DND-41 (cell line): ENCODE measurements around the gene PLIN3.
"Not testable (repeated sequence)": the region's sequence is repeated elsewhere in the genome, so short reads cannot be mapped to it uniquely, and the experiment has no call there.

ENCODE experiments used
- ATAC-seq: fragments of 200-7000 bp; cut with Tn5 transposase; 3 replicates; pipeline ENCODE4 v1.9.1; 2021; ENCODE audit warnings: low read depth; ENCODE audit not compliant: insufficient read depth
- DNase-seq: peaks from one replicate; pipeline ENCODE4 v3.0.0-alpha.2; 2020
- H2AFZ ChIP-seq: 2 replicates; pipeline ENCODE4 v1.6.0; 2012; ENCODE audit warnings: low read depth, low read length
- H3K27ac ChIP-seq: 2 replicates; pipeline ENCODE4 v1.5.1; 2012; ENCODE audit warnings: low read length, inconsistent platforms
- H3K27me3 ChIP-seq: fragments of 200-600 bp; sonication (generic); 2 replicates; pipeline ENCODE4 v1.6.0; 2012; ENCODE audit warnings: low read length, mild to moderate bottlenecking, inconsistent platforms; ENCODE audit not compliant: insufficient read depth, poor library complexity
- H3K36me3 ChIP-seq: 2 replicates; pipeline ENCODE4 v1.5.1; 2012; ENCODE audit warnings: low read length, inconsistent platforms; ENCODE audit not compliant: insufficient read depth
- H3K4me1 ChIP-seq: 2 replicates; pipeline ENCODE4 v1.5.1; 2012; ENCODE audit warnings: mild to moderate bottlenecking, low read length; ENCODE audit not compliant: insufficient read depth
- H3K4me2 ChIP-seq: 2 replicates; pipeline ENCODE4 v1.6.0; 2012; ENCODE audit warnings: mild to moderate bottlenecking, moderate library complexity, low read length, inconsistent platforms; ENCODE audit not compliant: insufficient read depth
- H3K4me3 ChIP-seq, 2 experiments: fragments of 200-600 bp in 1 of 2; shearing (Covaris generic) in 1 of 2; 2 replicates each; pipeline ENCODE4 v1.5.1; 2012 to 2016; ENCODE audit warnings: inconsistent platforms in 2 of 2, low read length in 2 of 2, mild to moderate bottlenecking in 2 of 2, low read depth in 1 of 2, moderate library complexity in 1 of 2
- H3K79me2 ChIP-seq: 2 replicates; pipeline ENCODE4 v1.6.0; 2012; ENCODE audit warnings: low read length, inconsistent platforms; ENCODE audit not compliant: insufficient read depth
- H3K9ac ChIP-seq: 2 replicates; pipeline ENCODE4 v1.6.0; 2012; ENCODE audit warnings: low read depth, mild to moderate bottlenecking, inconsistent platforms, low read length, moderate library complexity
- H3K9me3 ChIP-seq: 2 replicates; pipeline ENCODE4 v1.5.1; 2012; ENCODE audit warnings: low read length, moderate library complexity, mild to moderate bottlenecking, inconsistent platforms; ENCODE audit not compliant: insufficient read depth, severe bottlenecking
- H4K20me1 ChIP-seq: 2 replicates; pipeline ENCODE4 v1.6.0; 2012; ENCODE audit warnings: low read length; ENCODE audit not compliant: insufficient read depth
- EZH2 ChIP-seq: IDR thresholded peaks from 3 replicates; pipeline ENCODE4 v1.6.1; 2012; ENCODE audit warnings: borderline replicate concordance, low read depth, mild to moderate bottlenecking, moderate library complexity, low read length, inconsistent platforms; ENCODE audit not compliant: severe bottlenecking
- TF ChIP-seq, protein P1 (sequence below): IDR thresholded peaks from 2 replicates; pipeline ENCODE4 v1.5.1; 2012; ENCODE audit warnings: borderline replicate concordance, low read length, moderate library complexity, mild to moderate bottlenecking; ENCODE audit not compliant: poor library complexity, severe bottlenecking; ENCODE audit errors: extremely low read depth

PLIN3 gene

DNA sequence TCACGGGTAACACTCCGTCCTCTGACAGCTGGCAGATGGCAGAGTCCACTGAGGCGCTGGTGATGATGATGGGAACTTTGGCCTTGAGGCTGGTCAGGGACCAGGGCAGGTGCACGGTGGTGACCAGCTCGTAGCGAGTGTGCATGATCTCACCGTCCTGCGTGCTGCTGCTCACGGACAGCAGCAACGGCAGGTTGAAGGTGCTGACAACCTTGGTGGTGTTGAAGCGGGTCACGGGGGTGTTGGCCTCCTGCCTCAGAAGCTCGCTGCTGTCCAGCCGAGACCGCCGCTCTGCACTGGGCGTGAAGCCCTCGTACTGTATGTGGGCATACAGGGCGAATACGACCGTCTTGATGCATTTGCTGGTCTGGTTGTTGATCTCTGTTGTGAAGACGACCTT, 23.6 kb upstream of the PLIN3 start:
- H2AFZ ChIP-seq: no peak overlapping the region

DNA sequence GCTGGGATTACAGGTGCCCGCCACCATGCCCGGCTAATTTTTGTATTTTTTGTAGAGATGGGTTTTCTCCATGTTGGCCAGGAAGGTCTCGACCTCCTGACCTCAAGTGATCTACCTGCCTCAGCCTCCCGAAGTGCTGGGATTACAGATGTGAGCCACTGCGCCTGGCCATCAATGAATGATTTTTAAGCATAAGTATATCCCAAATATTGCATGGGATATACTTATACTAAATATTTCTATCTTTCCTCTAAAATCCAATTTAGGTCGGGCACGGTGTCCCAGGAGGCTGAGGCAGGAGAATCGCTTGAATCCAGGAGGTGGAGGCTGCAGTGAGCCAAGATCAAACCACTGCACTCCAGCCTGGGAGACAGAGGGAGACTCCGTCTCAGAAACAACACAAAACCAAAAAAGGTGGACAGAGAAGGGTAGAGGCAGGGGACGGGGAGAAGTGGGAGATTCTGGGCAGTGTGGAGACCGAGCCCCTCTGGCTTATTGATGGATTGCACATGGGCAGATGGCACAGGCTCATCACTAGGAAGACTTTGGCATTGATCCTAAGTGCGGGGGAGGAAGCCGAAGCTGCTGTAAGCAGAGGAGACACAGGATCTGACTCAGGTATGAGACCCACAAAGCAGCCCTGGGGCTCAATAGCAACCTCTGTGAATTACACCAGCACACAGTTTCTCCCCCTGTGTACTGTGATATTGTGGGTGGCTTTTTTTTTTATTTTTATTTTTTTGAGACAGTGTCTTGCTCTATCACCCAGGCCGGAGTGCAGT, 21.8 kb upstream of the PLIN3 start:
- Histone ChIP-seq H3K27me3 (no peaks in the 10 kb centered on the region), H3K36me3 (no peaks in the 10 kb centered on the region), H3K27ac (no peak overlapping the region), H3K9me3 (no peaks in the 10 kb centered on the region), H3K4me3 (no peak overlapping the region), H3K4me1 (no peaks in the 10 kb centered on the region), H3K79me2 (no peaks in the 10 kb centered on the region), H4K20me1 (no peaks in the 10 kb centered on the region), H3K9ac (no peak overlapping the region), H3K4me2 (no peak overlapping the region), H2AFZ (no peak overlapping the region)
- TF ChIP-seq, protein P1, sequence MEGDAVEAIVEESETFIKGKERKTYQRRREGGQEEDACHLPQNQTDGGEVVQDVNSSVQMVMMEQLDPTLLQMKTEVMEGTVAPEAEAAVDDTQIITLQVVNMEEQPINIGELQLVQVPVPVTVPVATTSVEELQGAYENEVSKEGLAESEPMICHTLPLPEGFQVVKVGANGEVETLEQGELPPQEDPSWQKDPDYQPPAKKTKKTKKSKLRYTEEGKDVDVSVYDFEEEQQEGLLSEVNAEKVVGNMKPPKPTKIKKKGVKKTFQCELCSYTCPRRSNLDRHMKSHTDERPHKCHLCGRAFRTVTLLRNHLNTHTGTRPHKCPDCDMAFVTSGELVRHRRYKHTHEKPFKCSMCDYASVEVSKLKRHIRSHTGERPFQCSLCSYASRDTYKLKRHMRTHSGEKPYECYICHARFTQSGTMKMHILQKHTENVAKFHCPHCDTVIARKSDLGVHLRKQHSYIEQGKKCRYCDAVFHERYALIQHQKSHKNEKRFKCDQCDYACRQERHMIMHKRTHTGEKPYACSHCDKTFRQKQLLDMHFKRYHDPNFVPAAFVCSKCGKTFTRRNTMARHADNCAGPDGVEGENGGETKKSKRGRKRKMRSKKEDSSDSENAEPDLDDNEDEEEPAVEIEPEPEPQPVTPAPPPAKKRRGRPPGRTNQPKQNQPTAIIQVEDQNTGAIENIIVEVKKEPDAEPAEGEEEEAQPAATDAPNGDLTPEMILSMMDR: no peak
- no peak for TF ChIP-seq EZH2
- no peak for DNase-seq
- no peak for ATAC-seq

More for the DNA sequence above, 23.6 kb upstream of the PLIN3 start:
- H3K4me2 ChIP-seq: no peak overlapping the region
- H4K20me1 ChIP-seq: no peaks in the 10 kb centered on the region
- no peaks in the 10 kb centered on the region for H3K79me2 ChIP-seq
- TF ChIP-seq, protein P1: no peak
- no peak for TF ChIP-seq EZH2
- no peaks in the 10 kb centered on the region for H3K9me3 ChIP-seq
- no peaks in the 10 kb centered on the region for H3K36me3 ChIP-seq
- no peak overlapping the region for H3K4me3 ChIP-seq
- no peak for ATAC-seq
- H3K27me3 ChIP-seq: no peaks in the 10 kb centered on the region
- no peak overlapping the region for H3K9ac ChIP-seq
- no peaks in the 10 kb centered on the region for H3K4me1 ChIP-seq
- H3K27ac ChIP-seq: no peak overlapping the region
- no peak for DNase-seq

DNA sequence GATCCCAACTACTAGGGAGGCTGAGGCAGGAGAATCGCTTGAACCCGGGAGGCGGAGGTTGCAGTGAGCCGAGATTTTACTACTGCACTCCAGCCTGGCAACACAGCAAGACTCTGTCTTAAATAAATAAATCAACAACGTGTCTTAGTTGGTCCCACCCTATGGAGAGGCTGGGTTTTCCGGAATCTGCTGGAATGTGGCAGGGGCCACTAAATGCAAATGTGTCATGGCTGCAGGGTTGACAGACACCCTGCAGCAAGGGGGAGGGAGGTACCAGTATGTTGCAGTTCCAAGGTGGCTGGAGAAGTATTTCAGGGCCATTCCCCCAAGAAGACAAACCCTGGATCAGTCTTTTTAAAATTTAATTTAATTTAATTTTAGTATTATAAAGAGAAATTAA, 20.3 kb upstream of the PLIN3 start:
- not testable (repeated sequence) for H3K4me2 ChIP-seq, H3K27me3 ChIP-seq, H3K79me2 ChIP-seq, H3K9ac ChIP-seq, H3K27ac ChIP-seq, H2AFZ ChIP-seq, H3K9me3 ChIP-seq, ATAC-seq, DNase-seq, H3K4me1 ChIP-seq, H3K4me3 ChIP-seq, H3K36me3 ChIP-seq, H4K20me1 ChIP-seq

DNA sequence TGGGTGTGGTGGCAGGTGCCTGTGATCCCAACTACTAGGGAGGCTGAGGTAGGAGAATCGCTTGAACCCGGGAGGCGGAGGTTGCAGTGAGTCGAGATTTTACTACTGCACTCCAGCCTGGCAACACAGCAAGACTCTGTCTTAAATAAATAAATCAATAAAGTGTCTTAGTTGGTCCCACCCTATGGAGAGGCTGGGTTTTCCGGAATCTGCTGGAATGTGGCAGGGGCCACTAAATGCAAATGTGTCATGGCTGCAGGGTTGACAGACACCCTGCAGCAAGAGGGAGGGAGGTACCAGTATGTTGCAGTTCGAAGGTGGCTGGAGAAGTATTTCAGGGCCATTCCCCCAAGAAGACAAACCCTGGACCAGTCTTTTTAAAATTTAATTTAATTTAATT, 17.5 kb upstream of the PLIN3 start:
- not testable (repeated sequence) for H3K36me3 ChIP-seq, H3K9ac ChIP-seq, H4K20me1 ChIP-seq, H3K4me3 ChIP-seq, H3K4me2 ChIP-seq, H3K79me2 ChIP-seq, H2AFZ ChIP-seq, H3K4me1 ChIP-seq, DNase-seq, H3K27me3 ChIP-seq, H3K27ac ChIP-seq, ATAC-seq, H3K9me3 ChIP-seq

DNA sequence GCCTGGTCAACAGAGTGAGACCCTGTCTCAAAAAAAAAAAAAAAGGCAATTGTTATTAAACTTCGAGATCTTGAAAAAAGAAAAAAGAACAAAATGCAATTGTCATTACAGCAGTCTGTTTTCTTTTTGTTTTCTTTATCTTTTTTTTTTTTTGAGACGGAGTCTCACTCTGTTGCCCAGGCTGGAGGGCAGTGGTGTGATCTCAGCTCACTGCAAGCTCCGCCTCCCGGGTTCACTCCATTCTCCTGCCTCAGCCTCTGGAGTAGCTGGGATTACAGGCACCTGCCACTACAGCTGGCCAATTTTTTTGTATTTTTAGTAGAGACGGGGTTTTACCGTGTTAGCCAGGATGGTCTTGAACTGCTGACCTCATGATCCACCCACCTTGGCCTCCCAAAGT, 15.4 kb upstream of the PLIN3 start:
- H3K79me2 ChIP-seq, ATAC-seq, H4K20me1 ChIP-seq, H2AFZ ChIP-seq, H3K9me3 ChIP-seq, DNase-seq, H3K9ac ChIP-seq, H3K4me2 ChIP-seq, H3K27me3 ChIP-seq, H3K36me3 ChIP-seq, H3K27ac ChIP-seq, H3K4me3 ChIP-seq: not testable (repeated sequence)
- H3K4me1 ChIP-seq: peaks cover 17% of the 10 kb centered on the region
